ENCODE measurements around the gene RGL1.
A peak's percentile ranks its signal among the peaks of the same experiment; 100 is the strongest.

Gene RGL1

GRCh38 chr1:183957216-183957830, 152.4 kb downstream of the RGL1 start:
- DNase-seq (ENCODE audit: low read depth) = no peak

GRCh38 chr1:183958958-183959357, 154.0 kb downstream of the RGL1 start:
- no peak for DNase-seq (ENCODE audit: low read depth)

DNA sequence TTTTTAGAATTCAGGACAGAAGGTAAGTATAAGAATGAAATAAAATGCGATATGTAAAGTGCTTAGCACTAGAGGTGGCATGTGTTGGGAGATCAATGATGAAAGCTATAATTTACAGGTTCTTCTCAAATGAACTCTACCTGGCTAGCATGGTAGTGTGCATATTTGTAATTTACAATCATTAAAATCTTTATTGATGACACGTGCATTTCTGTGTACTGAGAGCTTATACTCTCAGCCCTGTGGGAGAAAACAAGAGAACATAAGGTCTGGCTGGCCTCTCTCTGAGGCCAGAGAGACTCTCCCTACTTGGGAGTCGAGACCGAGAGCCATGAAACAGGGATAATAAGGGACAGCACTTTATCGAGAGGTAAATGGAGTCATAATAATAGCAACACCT, 156.2 kb downstream of the RGL1 start:
- DNase-seq (ENCODE audit: low read depth) = no peak

- DNase-seq (ENCODE audit: low read depth) = no peak
Observed at GRCh38 chr1:183962903-183963302, 158.0 kb downstream of the RGL1 start.

DNA sequence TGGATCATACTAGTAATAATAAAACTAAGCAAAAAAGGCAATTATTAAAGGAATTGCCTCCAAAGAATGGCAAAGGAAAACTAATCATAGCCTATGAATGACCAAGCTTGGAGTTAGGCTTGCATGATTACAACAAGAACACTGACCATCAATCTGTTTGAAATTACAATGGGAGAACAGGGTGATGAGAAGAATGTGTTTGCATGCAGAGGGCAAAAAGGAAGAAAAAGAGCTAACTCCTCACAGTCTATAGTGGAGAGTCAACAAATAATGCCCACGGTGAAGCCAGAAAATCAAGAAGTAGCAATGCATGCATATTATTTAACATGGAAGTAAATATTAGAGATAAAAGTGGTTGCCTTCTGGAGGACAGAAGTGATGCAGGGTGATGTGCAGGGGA, 160.8 kb downstream of the RGL1 start:
- no peak for DNase-seq (ENCODE audit: low read depth)

GRCh38 chr1:183966487-183966886, 161.6 kb downstream of the RGL1 start:
- no peak for DNase-seq (ENCODE audit: low read depth)

GRCh38 chr1:183967914-183968313, 163.0 kb downstream of the RGL1 start:
- no peak for DNase-seq (ENCODE audit: low read depth)

GRCh38 chr1:183968386-183968785, 163.5 kb downstream of the RGL1 start:
- DNase-seq (ENCODE audit: low read depth) = no peak

DNA sequence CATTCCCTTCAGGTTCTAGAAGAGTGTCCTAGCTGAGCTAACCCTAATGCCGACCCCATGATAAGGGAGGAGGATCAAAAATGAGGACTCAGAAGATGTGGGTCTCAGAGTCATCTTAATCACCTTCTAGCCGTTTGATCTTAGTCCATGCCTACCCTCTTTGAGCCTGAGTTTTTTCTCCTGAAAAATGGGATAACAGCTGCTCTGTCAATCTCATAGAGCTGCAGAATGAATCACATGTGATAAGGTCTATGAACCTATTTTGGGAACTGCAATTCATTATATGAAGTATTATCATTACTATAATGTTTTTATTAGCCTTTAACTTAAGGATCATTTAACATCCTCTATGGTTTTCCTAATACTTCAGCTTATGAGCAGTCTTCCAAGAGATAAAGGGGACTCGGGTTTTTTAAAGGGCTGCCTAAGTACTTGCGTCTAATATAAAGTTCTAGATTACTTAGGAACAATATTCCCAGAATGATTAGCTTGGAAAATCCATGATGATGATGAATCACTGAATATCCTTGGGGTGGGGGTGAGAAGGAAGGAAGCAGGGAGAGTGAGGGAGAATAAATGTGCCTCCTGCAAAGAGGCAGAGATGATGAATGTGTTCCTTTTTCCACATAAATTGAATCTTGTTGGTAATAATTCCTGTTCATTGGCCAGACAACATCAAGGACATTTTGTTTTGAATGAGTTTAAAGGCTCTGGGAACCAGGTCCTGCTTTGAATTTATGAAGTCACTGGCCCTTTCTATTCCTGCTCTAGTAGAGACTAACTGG, 165.8 kb downstream of the RGL1 start:
- DNase-seq (ENCODE audit: low read depth) = peak; percentile 35

- DNase-seq (ENCODE audit: low read depth) = no peak
Observed at GRCh38 chr1:183975651-183976050, 170.7 kb downstream of the RGL1 start.

DNA sequence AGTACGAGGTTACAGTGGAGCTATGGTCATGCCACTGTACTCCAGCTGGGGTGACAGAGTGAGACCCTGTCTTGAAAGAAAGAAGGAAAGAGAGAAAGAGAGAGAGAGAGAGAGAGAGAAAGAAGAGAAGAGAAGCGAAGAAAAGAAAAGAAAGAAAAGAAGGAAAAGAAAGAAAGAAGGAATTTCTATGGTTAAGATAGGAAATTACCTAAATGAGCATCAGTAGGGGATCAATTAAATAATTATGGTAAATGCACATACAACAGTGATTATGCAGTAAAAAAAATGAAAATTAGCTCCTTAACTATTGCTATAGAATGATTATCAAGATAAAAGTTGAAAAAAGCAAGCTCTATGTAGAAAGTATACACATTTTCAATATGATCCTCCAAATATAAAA, 172.8 kb downstream of the RGL1 start:
- DNase-seq (ENCODE audit: low read depth) = no peak

Data from amniotic epithelial cell (primary cell).